ENCODE results near the gene TADA2B.
"Not testable (repeated sequence)": the region's sequence is repeated elsewhere in the genome, so short reads cannot be mapped to it uniquely, and the experiment has no call there.

TADA2B gene

GRCh38 chr4:7078025-7078424 lies 34.9 kb downstream of the TADA2B start:
- H3K4me3 ChIP-seq (ENCODE audit: low read length) = no peak overlapping the region
- TF ChIP-seq CTCF (conservative IDR thresholded peaks at IDR 0.05; ENCODE audit: low read length) = no peak
- no peak for DNase-seq (ENCODE audit: low read depth)

- not testable (repeated sequence) for H3K4me3 ChIP-seq (ENCODE audit: low read length); DNase-seq (ENCODE audit: low read depth)
Measured at GRCh38 chr4:7079483-7079882, 36.3 kb downstream of the TADA2B start.

GRCh38 chr4:7079909-7080308 lies 36.7 kb downstream of the TADA2B start:
- DNase-seq (ENCODE audit: low read depth); H3K4me3 ChIP-seq (ENCODE audit: low read length): not testable (repeated sequence)

GRCh38 chr4:7083597-7084563 lies 40.7 kb downstream of the TADA2B start:
- no peak for TF ChIP-seq CTCF (conservative IDR thresholded peaks at IDR 0.05; ENCODE audit: low read length)
- no peak overlapping the region for H3K4me3 ChIP-seq (ENCODE audit: low read length)
- DNase-seq (ENCODE audit: low read depth) = no peak

GRCh38 chr4:7084564-7084961 lies 41.4 kb downstream of the TADA2B start:
- not testable (repeated sequence) for DNase-seq (ENCODE audit: low read depth); H3K4me3 ChIP-seq (ENCODE audit: low read length)

GRCh38 chr4:7086384-7086783 lies 43.2 kb downstream of the TADA2B start:
- no peak for DNase-seq (ENCODE audit: low read depth)
- no peak for TF ChIP-seq CTCF (conservative IDR thresholded peaks at IDR 0.05; ENCODE audit: low read length)
- H3K4me3 ChIP-seq (ENCODE audit: low read length) = no peak overlapping the region

GRCh38 chr4:7087036-7087435 lies 43.9 kb downstream of the TADA2B start:
- TF ChIP-seq CTCF (conservative IDR thresholded peaks at IDR 0.05; ENCODE audit: low read length) = no peak
- H3K4me3 ChIP-seq (ENCODE audit: low read length) = no peak overlapping the region
- no peak for DNase-seq (ENCODE audit: low read depth)

- TF ChIP-seq CTCF (conservative IDR thresholded peaks at IDR 0.05; ENCODE audit: low read length) = no peak
- DNase-seq (ENCODE audit: low read depth) = no peak
- H3K4me3 ChIP-seq (ENCODE audit: low read length) = no peak overlapping the region
Measured at GRCh38 chr4:7089213-7089986, 46.2 kb downstream of the TADA2B start.
